Erythroblast (primary cell): ENCODE results near the gene TNIK.

Source experiments
- GATA1 ChIP-seq: IDR thresholded peaks from 2 replicates; pipeline ENCODE4 v1.6.1; 2011; ENCODE audit warnings: low read depth, mild to moderate bottlenecking, control low read depth, low read length, moderate library complexity
- POLR2A ChIP-seq: IDR thresholded peaks from 2 replicates; pipeline ENCODE4 v1.6.1; 2011; ENCODE audit warnings: mild to moderate bottlenecking, low read length

DNA sequence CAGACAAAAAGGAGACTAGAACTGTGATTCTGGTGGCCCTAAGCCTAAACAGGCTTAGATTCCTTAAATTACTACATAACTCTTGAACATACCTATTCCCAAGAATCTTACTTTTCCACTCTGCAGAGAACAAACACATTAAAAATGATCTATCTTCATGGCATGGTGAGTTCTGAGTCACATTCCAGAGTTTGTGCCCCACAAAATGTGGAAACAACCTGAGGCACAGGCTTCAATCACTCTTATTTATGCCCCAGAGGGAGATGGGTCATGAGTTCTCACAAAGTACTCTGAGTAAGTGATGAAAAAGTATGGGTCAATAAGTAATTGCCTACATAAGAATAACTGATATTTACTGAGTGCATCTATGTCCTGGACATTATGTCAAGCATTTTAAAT is 296.1 kb downstream of the TNIK start:
- TF ChIP-seq POLR2A: no peak
- no peak for TF ChIP-seq GATA1
